Measurements from ENCODE around the gene TEF. TPM values are rescaled to one million over a fixed set of nuclear protein-coding genes. Genes with fewer than 3 reads are reported as not detected.

Gene TEF
- total and polyA plus RNA-seq, 5 donors from 2014 or later, result 4.6 to 9.4 (median 5.4) TPM

DNA sequence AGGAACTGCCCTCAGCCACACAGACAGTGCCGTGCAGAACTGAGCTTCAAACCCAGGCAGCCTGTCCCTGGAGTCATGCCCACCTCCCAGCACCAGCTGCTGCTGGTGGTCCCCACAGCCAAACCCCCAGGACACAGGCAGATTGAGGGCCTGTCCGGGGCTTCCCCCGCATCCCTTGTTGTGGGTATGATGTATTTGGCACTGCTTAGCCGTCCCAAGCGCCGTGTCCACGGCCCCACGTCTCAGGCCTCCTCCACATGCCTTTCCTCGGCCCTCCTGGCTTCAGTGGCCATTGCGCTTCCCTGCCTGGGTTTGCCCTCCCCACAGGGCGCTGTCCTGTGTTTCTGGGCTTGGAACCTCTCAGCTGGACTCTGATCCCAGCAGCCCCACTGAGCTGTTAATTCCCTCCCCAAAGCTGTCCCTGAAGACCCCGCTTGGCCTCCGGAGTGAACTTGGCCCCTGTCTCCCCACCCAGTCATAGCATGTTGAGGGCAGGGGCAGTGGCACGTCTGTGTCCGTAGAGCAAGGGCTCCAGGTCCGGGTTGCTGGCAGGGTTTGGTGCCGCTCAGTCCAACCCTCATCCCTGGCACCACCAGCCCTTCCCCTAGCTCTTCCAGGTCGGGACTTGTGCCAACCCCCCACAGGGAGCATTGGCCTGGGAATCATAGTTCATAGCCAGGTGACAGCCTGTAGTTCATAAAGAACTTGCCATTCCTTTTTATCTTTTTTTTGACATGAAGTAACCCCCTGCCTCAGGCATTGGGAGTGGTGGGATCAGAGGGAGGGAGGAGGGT, 34.5 kb upstream of the TEF start:
- no peak for DNase-seq
- Histone ChIP-seq H3K9me3 (ENCODE audit: control insufficient read depth in 2 of 2, low read length in 2 of 2) (no peaks in the 10 kb centered on the region), H3K4me3 (ENCODE audit: low read depth, low read length) (no peak overlapping the region), H3K36me3 (ENCODE audit: control insufficient read depth, insufficient read depth, low read length) (peaks cover 81% of the 10 kb centered on the region), H3K27ac (ENCODE audit: insufficient read depth, low read length, poor library complexity, severe bottlenecking) (no peak overlapping the region), H3K27me3 (ENCODE audit: control insufficient read depth, insufficient read depth, low read length) (no peaks in the 10 kb centered on the region), H3K4me1 (ENCODE audit: control insufficient read depth, insufficient read depth, low read length, poor library complexity, severe bottlenecking) (no peaks in the 10 kb centered on the region)
- no peak overlapping the region for H3K4me3 Mint-ChIP-seq
- H3K4me1 Mint-ChIP-seq, result peaks cover 0 to 3% (median 0%) of the 10 kb centered on the region in 4 donors
- ATAC-seq (ENCODE audit: low read depth in 2 of 2), result no peak
- no peaks in the 10 kb centered on the region for H3K9me3 Mint-ChIP-seq
- H3K27ac Mint-ChIP-seq, result no peak overlapping the region
- H3K27me3 Mint-ChIP-seq, result no peaks in the 10 kb centered on the region
- peaks cover 32% of the 10 kb centered on the region for H3K36me3 Mint-ChIP-seq

DNA sequence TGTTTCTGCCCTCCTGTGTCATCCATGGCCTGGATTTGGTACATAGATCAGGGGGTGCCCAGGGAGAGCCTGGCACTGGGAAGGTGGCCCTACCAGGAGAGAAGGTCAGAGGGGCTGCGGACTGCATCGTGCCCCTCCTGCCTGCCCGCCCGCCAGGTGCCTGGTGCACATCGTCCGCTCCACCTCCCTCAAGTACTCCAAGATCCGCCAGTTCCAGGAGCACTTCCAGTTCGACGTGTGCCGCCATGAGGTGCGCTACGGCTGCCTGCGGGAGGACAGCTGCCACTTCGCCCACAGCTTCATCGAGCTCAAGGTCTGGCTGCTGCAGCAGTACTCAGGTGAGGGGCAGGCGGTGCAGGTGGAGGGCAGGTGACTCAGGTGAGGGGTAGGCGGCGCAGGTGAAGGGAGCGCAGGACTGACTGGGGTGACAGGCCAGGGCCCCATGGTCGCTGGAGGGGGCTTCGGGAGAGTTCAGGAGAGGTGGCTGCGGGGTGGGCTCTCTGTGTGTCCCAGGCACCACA, 32.7 kb upstream of the TEF start:
- Mint-ChIP-seq H3K36me3 (peaks cover 35% of the 10 kb centered on the region), H3K27me3 (no peaks in the 10 kb centered on the region), H3K9me3 (no peaks in the 10 kb centered on the region), H3K27ac (no peak overlapping the region), H3K4me3 (no peak overlapping the region), H3K4me1 (peaks cover 0 to 3% (median 0%) of the 10 kb centered on the region in 4 donors)
- Histone ChIP-seq H3K36me3 (ENCODE audit: control insufficient read depth, insufficient read depth, low read length) (peaks cover 79% of the 10 kb centered on the region), H3K27me3 (ENCODE audit: control insufficient read depth, insufficient read depth, low read length) (no peaks in the 10 kb centered on the region), H3K9me3 (ENCODE audit: control insufficient read depth in 2 of 2, low read length in 2 of 2) (no peaks in the 10 kb centered on the region), H3K4me3 (ENCODE audit: low read depth, low read length) (no peak overlapping the region), H3K27ac (ENCODE audit: insufficient read depth, low read length, poor library complexity, severe bottlenecking) (no peak overlapping the region), H3K4me1 (ENCODE audit: control insufficient read depth, insufficient read depth, low read length, poor library complexity, severe bottlenecking) (no peaks in the 10 kb centered on the region)
- DNase-seq, result no peak
- no peak for ATAC-seq (ENCODE audit: low read depth in 2 of 2)

DNA sequence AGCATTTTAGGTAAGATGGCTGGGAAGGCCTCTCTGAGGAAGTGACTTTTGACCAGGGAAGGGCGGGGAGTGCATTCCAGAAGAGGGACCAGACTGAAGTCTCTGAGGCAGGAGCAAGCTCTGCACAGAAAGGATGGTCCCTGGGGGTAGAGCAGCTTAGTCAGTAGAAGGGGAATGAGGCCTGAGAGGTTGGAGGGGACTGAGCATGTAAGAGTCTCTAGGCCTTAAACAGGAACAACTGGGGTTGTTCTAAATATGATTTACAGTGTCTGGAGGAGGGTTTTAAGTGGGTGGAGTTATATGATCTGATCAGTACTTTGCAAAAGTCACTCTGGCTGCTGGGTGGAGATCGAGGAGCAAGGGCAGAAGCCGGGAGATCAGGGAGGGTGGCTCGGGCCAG, 31.7 kb upstream of the TEF start:
- Histone ChIP-seq H3K36me3 (ENCODE audit: control insufficient read depth, insufficient read depth, low read length) (peaks cover 72% of the 10 kb centered on the region), H3K27me3 (ENCODE audit: control insufficient read depth, insufficient read depth, low read length) (no peaks in the 10 kb centered on the region), H3K4me1 (ENCODE audit: control insufficient read depth, insufficient read depth, low read length, poor library complexity, severe bottlenecking) (no peaks in the 10 kb centered on the region), H3K4me3 (ENCODE audit: low read depth, low read length) (no peak overlapping the region), H3K9me3 (ENCODE audit: control insufficient read depth in 2 of 2, low read length in 2 of 2) (no peaks in the 10 kb centered on the region), H3K27ac (ENCODE audit: insufficient read depth, low read length, poor library complexity, severe bottlenecking) (no peak overlapping the region)
- no peak for ATAC-seq (ENCODE audit: low read depth in 2 of 2)
- Mint-ChIP-seq H3K4me3 (no peak overlapping the region), H3K4me1 (peaks cover 0 to 6% (median under 1%) of the 10 kb centered on the region in 4 donors), H3K9me3 (no peaks in the 10 kb centered on the region), H3K27me3 (no peaks in the 10 kb centered on the region), H3K36me3 (peaks cover 32% of the 10 kb centered on the region), H3K27ac (peak overlapping the region in 1 of 3 donors; percentile 29)
- DNase-seq, result no peak

DNA sequence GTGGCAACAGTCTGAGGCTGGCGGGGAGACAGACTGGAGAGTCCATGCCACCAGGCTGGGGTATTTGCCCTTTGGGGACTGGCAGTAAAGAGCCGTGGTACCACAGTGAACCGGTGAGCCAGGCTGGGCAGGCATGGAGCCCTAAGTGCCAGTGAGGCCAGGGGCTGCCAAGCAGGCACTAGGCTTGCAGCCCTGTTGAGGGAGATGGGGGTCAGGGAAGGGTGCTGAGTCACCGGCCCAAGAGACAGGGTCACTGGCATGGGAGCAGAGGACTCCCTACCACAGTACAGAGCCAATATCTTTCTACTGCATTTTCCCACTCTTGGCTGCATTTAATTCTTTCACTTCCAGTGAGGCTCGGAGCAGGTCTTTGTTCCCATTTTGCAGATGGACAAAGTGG, 30.7 kb upstream of the TEF start:
- Histone ChIP-seq H3K36me3 (ENCODE audit: control insufficient read depth, insufficient read depth, low read length) (peaks cover 66% of the 10 kb centered on the region), H3K27ac (ENCODE audit: insufficient read depth, low read length, poor library complexity, severe bottlenecking) (no peak overlapping the region), H3K4me1 (ENCODE audit: control insufficient read depth, insufficient read depth, low read length, poor library complexity, severe bottlenecking) (no peaks in the 10 kb centered on the region), H3K9me3 (ENCODE audit: control insufficient read depth in 2 of 2, low read length in 2 of 2) (no peaks in the 10 kb centered on the region), H3K4me3 (ENCODE audit: low read depth, low read length) (no peak overlapping the region), H3K27me3 (ENCODE audit: control insufficient read depth, insufficient read depth, low read length) (no peaks in the 10 kb centered on the region)
- peaks cover 32% of the 10 kb centered on the region for H3K36me3 Mint-ChIP-seq
- no peak for DNase-seq
- peak overlapping the region in 1 of 3 donors; percentile 19 for H3K27ac Mint-ChIP-seq
- H3K4me3 Mint-ChIP-seq, result no peak overlapping the region
- ATAC-seq (ENCODE audit: low read depth in 2 of 2), result no peak
- H3K4me1 Mint-ChIP-seq, result peaks cover 0 to 6% (median under 1%) of the 10 kb centered on the region in 4 donors
- no peaks in the 10 kb centered on the region for H3K9me3 Mint-ChIP-seq
- H3K27me3 Mint-ChIP-seq, result no peaks in the 10 kb centered on the region

DNA sequence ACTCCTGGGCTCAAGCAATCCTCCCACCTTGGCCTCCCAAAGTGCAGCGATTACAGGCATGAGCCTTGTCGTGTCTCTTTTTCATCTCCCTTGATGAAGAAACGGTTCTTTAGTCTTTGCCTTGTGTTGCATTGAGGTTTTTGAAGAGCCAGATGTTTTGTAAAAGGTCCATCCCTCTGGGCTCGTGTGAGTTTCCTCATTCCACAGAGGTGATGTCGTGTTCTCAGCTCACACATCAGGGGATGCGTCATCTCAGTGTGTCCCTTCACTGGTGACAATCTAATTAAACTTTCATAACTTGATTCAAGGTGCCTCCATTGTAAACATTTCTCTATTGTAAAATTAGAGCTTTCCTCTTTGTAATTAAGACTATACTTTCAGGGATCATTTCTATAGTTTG, 29.7 kb upstream of the TEF start:
- H3K27ac ChIP-seq (ENCODE audit: insufficient read depth, low read length, poor library complexity, severe bottlenecking), result no peak overlapping the region
- no peaks in the 10 kb centered on the region for H3K4me1 ChIP-seq (ENCODE audit: control insufficient read depth, insufficient read depth, low read length, poor library complexity, severe bottlenecking)
- Mint-ChIP-seq H3K36me3 (peaks cover 32% of the 10 kb centered on the region), H3K9me3 (no peaks in the 10 kb centered on the region), H3K4me1 (peaks cover 0 to 6% (median under 1%) of the 10 kb centered on the region in 4 donors), H3K4me3 (no peak overlapping the region), H3K27ac (no peak overlapping the region), H3K27me3 (no peaks in the 10 kb centered on the region)
- H3K27me3 ChIP-seq (ENCODE audit: control insufficient read depth, insufficient read depth, low read length), result no peaks in the 10 kb centered on the region
- DNase-seq (no peak), ATAC-seq (ENCODE audit: low read depth in 2 of 2) (no peak)
- no peaks in the 10 kb centered on the region for H3K9me3 ChIP-seq (ENCODE audit: control insufficient read depth in 2 of 2, low read length in 2 of 2)
- peaks cover 62% of the 10 kb centered on the region for H3K36me3 ChIP-seq (ENCODE audit: control insufficient read depth, insufficient read depth, low read length)
- no peak overlapping the region for H3K4me3 ChIP-seq (ENCODE audit: low read depth, low read length)

DNA sequence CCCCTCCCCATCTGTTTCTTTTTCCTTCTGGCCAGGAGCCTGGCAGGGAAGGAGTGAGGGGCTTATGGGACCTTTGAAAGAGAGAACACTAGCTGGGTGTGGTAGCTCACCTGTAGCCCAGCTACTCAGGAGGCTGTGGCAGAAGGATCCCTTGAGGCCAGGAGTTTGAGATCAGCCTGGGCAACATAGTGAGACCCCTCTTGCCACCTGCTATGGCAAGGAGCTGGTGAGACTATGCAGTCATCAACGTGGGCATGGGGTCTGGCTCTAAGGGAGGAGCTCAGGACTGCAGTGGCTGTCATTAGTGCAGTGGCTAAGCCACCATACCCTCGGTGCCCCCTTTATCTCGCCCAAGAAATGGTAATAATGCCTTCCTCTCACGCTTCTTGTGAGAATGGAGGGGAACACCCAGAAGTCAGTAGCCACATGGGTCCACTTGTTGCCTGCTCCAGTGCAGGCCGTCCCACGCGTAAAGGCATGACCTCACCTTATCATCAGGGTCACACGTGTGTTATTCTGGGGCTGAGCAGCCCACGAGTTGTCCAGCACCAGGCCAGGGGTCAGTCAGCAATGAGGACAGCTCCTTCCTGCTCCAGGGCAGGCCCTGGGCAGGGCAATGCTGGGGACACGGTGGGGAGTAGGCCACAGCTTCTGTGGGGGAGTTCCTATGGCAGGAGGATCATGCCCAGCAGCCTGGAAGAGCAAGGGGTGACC, 27.7 kb upstream of the TEF start:
- no peak overlapping the region for H3K4me3 ChIP-seq (ENCODE audit: low read depth, low read length)
- H3K27me3 Mint-ChIP-seq, result no peaks in the 10 kb centered on the region
- DNase-seq (no peak), ATAC-seq (ENCODE audit: low read depth in 2 of 2) (no peak)
- no peaks in the 10 kb centered on the region for H3K9me3 ChIP-seq (ENCODE audit: control insufficient read depth in 2 of 2, low read length in 2 of 2)
- H3K9me3 Mint-ChIP-seq, result no peaks in the 10 kb centered on the region
- H3K4me1 ChIP-seq (ENCODE audit: control insufficient read depth, insufficient read depth, low read length, poor library complexity, severe bottlenecking), result no peaks in the 10 kb centered on the region
- H3K27me3 ChIP-seq (ENCODE audit: control insufficient read depth, insufficient read depth, low read length), result no peaks in the 10 kb centered on the region
- peaks cover 44% of the 10 kb centered on the region for H3K36me3 ChIP-seq (ENCODE audit: control insufficient read depth, insufficient read depth, low read length)
- peaks cover 27% of the 10 kb centered on the region for H3K36me3 Mint-ChIP-seq
- peak overlapping the region in 1 of 4 donors; percentile 58 for H3K4me3 Mint-ChIP-seq
- no peak overlapping the region for H3K27ac ChIP-seq (ENCODE audit: insufficient read depth, low read length, poor library complexity, severe bottlenecking)
- H3K27ac Mint-ChIP-seq, result no peak overlapping the region
- peaks cover 0 to 6% (median under 1%) of the 10 kb centered on the region in 4 donors for H3K4me1 Mint-ChIP-seq

DNA sequence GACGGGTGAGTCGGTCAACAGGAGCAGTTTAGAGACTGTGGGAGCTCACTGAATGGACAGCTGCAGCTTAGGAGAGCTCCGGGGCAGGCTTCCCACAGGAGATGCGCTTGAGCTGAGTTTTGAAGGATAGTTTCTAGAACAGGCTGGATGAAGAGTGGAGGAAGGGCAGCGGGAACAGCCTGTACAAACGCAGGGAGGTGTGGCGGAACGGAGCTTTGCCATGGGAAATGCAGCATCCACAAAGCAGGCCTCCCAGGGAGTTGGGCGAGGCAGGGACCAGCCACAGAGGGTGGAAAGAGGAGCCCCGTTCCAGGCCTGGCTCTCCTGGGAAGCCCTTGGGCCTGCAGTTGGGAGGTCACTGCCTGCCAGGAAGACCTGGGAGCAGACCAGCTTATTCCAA, 26.8 kb upstream of the TEF start:
- Histone ChIP-seq H3K27ac (ENCODE audit: insufficient read depth, low read length, poor library complexity, severe bottlenecking) (no peak overlapping the region), H3K4me1 (ENCODE audit: control insufficient read depth, insufficient read depth, low read length, poor library complexity, severe bottlenecking) (no peaks in the 10 kb centered on the region), H3K9me3 (ENCODE audit: control insufficient read depth in 2 of 2, low read length in 2 of 2) (no peaks in the 10 kb centered on the region), H3K27me3 (ENCODE audit: control insufficient read depth, insufficient read depth, low read length) (no peaks in the 10 kb centered on the region), H3K4me3 (ENCODE audit: low read depth, low read length) (no peak overlapping the region), H3K36me3 (ENCODE audit: control insufficient read depth, insufficient read depth, low read length) (peaks cover 37% of the 10 kb centered on the region)
- H3K9me3 Mint-ChIP-seq, result peaks cover 0 to 1% (median 0%) of the 10 kb centered on the region in 7 donors
- DNase-seq, result no peak
- H3K27ac Mint-ChIP-seq, result peak overlapping the region in 1 of 3 donors; percentile 56
- no peak overlapping the region for H3K4me3 Mint-ChIP-seq
- peaks cover 0 to 5% (median under 1%) of the 10 kb centered on the region in 4 donors for H3K4me1 Mint-ChIP-seq
- no peaks in the 10 kb centered on the region for H3K27me3 Mint-ChIP-seq
- ATAC-seq (ENCODE audit: low read depth in 2 of 2), result no peak
- peaks cover 22% of the 10 kb centered on the region for H3K36me3 Mint-ChIP-seq

All from CD4-positive, CD25-positive, alpha-beta regulatory T cell (primary cell).